DLD1 (cell line): Measurements from ENCODE around the gene SPI1.

Experiments used
- in situ Hi-C: cut with HindIII; loops from 2 replicates; pipeline ENCODE4 v1.10.0; 2017; ENCODE audit warnings: low sequenced_read_pairs

The SPI1 gene

GRCh38 chr11:47342036-47342803 lies 36.1 kb downstream of the SPI1 start:
- in situ Hi-C loops = no loop called here

- in situ Hi-C loops = no loop called here
Measured at GRCh38 chr11:47340980-47341775, 37.2 kb downstream of the SPI1 start.

- in situ Hi-C loops = no loop called here
Measured at GRCh38 chr11:47340010-47340409, 38.3 kb downstream of the SPI1 start.

GRCh38 chr11:47338396-47339241 lies 39.7 kb downstream of the SPI1 start:
- in situ Hi-C loops = no loop called here

GRCh38 chr11:47337229-47337924 lies 41.0 kb downstream of the SPI1 start:
- in situ Hi-C loops = no loop called here

- in situ Hi-C loops = no loop called here
Measured at GRCh38 chr11:47336595-47336994, 41.8 kb downstream of the SPI1 start.

GRCh38 chr11:47335733-47336132 lies 42.6 kb downstream of the SPI1 start:
- in situ Hi-C loops = no loop called here

GRCh38 chr11:47334699-47335411 lies 43.5 kb downstream of the SPI1 start:
- in situ Hi-C loops = loop anchor here (5.0 kb wide), 2 partner anchors 53 to 103 kb away; no protein-coding TSS in a partner anchor

GRCh38 chr11:47333886-47334443 lies 44.4 kb downstream of the SPI1 start:
- in situ Hi-C loops = loop anchor here (5.0 kb wide), 2 partner anchors 52 to 102 kb away; no protein-coding TSS in a partner anchor

GRCh38 chr11:47333526-47333845 lies 44.9 kb downstream of the SPI1 start:
- in situ Hi-C loops = loop anchor here (5.0 kb wide), 2 partner anchors 51 to 101 kb away; no protein-coding TSS in a partner anchor

- in situ Hi-C loops = loop anchor here (5.0 kb wide), 2 partner anchors 51 to 101 kb away; no protein-coding TSS in a partner anchor
Measured at GRCh38 chr11:47332791-47333525, 45.4 kb downstream of the SPI1 start.

- in situ Hi-C loops = loop anchor here (5.0 kb wide), 2 partner anchors 50 to 100 kb away; no protein-coding TSS in a partner anchor
Measured at GRCh38 chr11:47332303-47332711, 46.0 kb downstream of the SPI1 start.

- in situ Hi-C loops = loop anchor here (5.0 kb wide), 2 partner anchors 49 to 99 kb away; no protein-coding TSS in a partner anchor
Measured at GRCh38 chr11:47331454-47332302, 46.7 kb downstream of the SPI1 start.

GRCh38 chr11:47329987-47330931 lies 48.1 kb downstream of the SPI1 start:
- in situ Hi-C loops = loop anchor here (5.0 kb wide), 2 partner anchors 48 to 98 kb away; no protein-coding TSS in a partner anchor

GRCh38 chr11:47329431-47329986 lies 48.8 kb downstream of the SPI1 start:
- in situ Hi-C loops = no loop called here
